Stimulated activated CD4-positive, alpha-beta T cell treated with anti-CD3 and anti-CD28 coated beads, TNF-alpha, amount 100 ng/mL, for 24 hours (primary cell): Measurements from ENCODE around the gene LMCD1.

Experiments used
- DNase-seq, 3 experiments: peaks; one replicate each; pipeline ENCODE4 v3.0.0-alpha.2; 2020; ENCODE audit warnings: low read depth in 3 of 3

The LMCD1 gene

DNA sequence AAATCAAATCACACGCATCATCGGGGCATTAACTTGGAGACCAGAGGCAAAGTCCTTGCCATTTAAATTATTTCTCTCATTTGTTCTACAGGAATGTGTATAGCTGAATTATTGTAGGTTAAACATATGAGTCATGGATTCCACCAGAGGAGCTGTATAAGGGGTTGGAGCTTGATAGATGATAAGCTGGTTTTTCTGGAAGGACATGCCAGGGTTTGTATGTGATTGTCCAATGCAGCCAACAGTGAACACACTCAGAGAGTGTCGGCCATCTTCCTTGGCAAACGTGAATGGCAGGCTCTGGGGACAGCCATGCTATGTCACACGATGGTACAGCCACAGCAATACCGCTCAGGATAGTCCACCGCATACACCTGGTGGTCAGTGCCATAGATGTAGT, 117.9 kb downstream of the LMCD1 start:
- no peak for DNase-seq

DNA sequence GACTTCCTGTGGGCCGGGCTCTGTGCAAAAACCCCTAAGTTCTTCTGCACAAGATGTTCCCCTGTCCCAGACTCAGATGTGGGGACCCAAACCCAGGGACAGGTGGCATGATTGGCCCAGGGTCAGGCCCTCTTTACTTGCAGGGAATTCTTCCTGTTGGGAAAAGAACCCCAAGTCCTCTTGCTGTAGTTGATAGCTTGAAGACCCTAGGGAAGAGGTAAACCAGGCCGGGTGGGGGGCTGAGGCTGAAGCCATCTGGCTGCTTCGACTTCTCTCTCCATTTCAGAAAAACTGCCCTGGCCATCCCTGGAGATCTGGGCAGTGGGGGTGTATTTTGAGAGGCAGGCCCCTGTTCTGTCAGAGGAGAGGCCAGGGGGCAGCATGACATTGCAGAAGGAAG, 119.5 kb downstream of the LMCD1 start:
- no peak for DNase-seq

- DNase-seq: no peak
Observed at GRCh38 chr3:8621872-8622271, 120.2 kb downstream of the LMCD1 start.

DNA sequence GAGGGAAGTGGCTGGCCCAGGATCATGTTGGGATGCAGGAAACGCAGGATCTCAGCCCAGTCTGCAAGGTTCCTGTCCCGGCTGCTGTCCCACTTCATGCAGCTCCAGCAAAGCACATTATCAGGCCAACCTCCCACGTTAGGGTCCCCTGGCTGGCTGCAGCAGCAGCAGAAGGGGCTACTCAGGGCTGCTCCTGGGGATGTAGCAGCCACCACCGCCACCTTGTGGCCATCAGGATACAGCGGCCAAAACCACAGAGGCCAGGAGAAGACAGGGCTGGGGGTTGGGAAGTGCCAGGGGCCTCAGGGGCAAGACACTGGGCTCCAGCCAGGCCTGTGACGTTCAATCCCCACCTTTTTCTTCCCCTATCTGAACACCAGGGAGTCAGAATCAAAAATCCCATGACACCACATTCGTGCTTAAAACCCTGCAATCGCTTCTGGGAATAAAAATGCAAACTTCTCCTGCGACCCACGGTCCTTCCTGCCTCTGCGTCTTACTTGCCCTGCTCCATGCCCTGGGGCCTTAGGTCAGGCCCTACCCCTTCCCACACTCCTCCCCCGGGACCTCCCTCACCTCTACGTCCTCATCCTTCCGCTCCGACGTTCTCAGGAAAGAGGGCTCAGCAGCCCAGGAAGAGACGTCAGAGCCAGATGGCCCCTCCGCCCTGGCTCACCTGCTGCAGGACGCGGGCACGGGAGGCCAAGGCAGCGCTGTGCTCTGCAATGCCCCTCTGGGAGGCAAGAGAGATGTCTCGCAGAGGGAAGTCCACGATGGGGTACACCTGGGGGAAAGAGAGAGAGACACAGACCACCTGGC, 121.5 kb downstream of the LMCD1 start:
- peak; percentile 3 to 27 (median 6) for DNase-seq

DNA sequence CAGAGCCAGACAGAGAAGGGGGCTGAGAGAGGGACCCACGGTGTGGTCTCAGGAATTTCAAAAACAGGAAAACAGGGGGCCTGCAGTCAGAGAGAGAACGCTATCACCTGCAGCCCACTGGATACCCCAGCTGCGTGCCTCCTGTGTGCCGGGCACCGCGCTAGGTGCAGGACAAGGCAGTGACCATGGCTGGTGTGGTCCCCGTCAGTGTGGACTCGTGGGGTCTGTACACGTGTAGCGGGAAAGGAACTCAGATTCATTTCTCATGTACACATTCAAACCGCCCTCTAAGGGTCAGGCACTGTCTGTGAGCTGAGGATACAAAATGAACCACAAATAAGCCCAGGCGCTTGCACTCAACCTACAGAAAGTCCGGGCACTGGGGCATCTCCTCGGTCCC, 122.1 kb downstream of the LMCD1 start:
- no peak for DNase-seq
